HG02943 (cell line): ENCODE measurements around the gene CNGA3.
"Not testable (repeated sequence)": the region's sequence is repeated elsewhere in the genome, so short reads cannot be mapped to it uniquely, and the experiment has no call there.

ENCODE experiments used
- ATAC-seq: cut with Tn5 transposase; IDR thresholded peaks from one replicate; pipeline ENCODE4 v1.9.1; 2021; ENCODE audit warnings: mild to moderate bottlenecking, low read depth, moderate library complexity; ENCODE audit not compliant: unreplicated experiment

The CNGA3 gene

GRCh38 chr2:98346311-98347236 is at the start of gene CNGA3:
Gene CNGA3, plus strand, starts transcription at chr2:98346456. Its CDS starts 23,520 bp downstream, at chr2:98369976.
- no peak for ATAC-seq

GRCh38 chr2:98297817-98298682 is 48.2 kb upstream of the CNGA3 start:
- ATAC-seq = no peak

GRCh38 chr2:98298683-98299164 is 47.5 kb upstream of the CNGA3 start:
- no peak for ATAC-seq

GRCh38 chr2:98299211-98299905 is 46.9 kb upstream of the CNGA3 start:
- no peak for ATAC-seq

- no peak for ATAC-seq
Measured at GRCh38 chr2:98300141-98300874, 45.9 kb upstream of the CNGA3 start.

- ATAC-seq = no peak
Measured at GRCh38 chr2:98301469-98301868, 44.8 kb upstream of the CNGA3 start.

- not testable (repeated sequence) for ATAC-seq
Measured at GRCh38 chr2:98307131-98307696, 39.0 kb upstream of the CNGA3 start.

GRCh38 chr2:98308068-98308467 is 38.2 kb upstream of the CNGA3 start:
- no peak for ATAC-seq

GRCh38 chr2:98308532-98308931 is 37.7 kb upstream of the CNGA3 start:
- no peak for ATAC-seq

- ATAC-seq = no peak
Measured at GRCh38 chr2:98309580-98309979, 36.7 kb upstream of the CNGA3 start.

GRCh38 chr2:98310010-98310409 is 36.2 kb upstream of the CNGA3 start:
- ATAC-seq = no peak

GRCh38 chr2:98311090-98311489 is 35.2 kb upstream of the CNGA3 start:
- no peak for ATAC-seq

GRCh38 chr2:98311771-98312545 is 34.3 kb upstream of the CNGA3 start:
- ATAC-seq = no peak

- ATAC-seq = no peak
Measured at GRCh38 chr2:98313492-98314250, 32.6 kb upstream of the CNGA3 start.

GRCh38 chr2:98314251-98314650 is 32.0 kb upstream of the CNGA3 start:
- no peak for ATAC-seq

- no peak for ATAC-seq
Measured at GRCh38 chr2:98315957-98316356, 30.3 kb upstream of the CNGA3 start.

- no peak for ATAC-seq
Measured at GRCh38 chr2:98317214-98317613, 29.0 kb upstream of the CNGA3 start.

- ATAC-seq = not testable (repeated sequence)
Measured at GRCh38 chr2:98320171-98320570, 26.1 kb upstream of the CNGA3 start.
